Measurements from ENCODE around the gene ZSCAN5B. TPM values are rescaled to one million over a fixed set of nuclear protein-coding genes. Genes with fewer than 3 reads are reported as not detected.

The ZSCAN5B gene
- total RNA-seq, 2 donors from 2014 or later, result 0.24 TPM; not detected in 1

GRCh38 chr19:56145698-56146097, 51.9 kb downstream of the ZSCAN5B start:
- H3K4me1 Mint-ChIP-seq, result peaks cover 18% of the 10 kb centered on the region
- peaks cover 37% of the 10 kb centered on the region for H3K36me3 Mint-ChIP-seq (ENCODE audit: low read depth)
- H3K4me3 Mint-ChIP-seq, result no peak overlapping the region
- no peaks in the 10 kb centered on the region for H3K27me3 Mint-ChIP-seq
- H3K9me3 Mint-ChIP-seq, result no peaks in the 10 kb centered on the region
- no peak overlapping the region for H3K27ac Mint-ChIP-seq
- ATAC-seq (replicated peaks), result no peak

DNA sequence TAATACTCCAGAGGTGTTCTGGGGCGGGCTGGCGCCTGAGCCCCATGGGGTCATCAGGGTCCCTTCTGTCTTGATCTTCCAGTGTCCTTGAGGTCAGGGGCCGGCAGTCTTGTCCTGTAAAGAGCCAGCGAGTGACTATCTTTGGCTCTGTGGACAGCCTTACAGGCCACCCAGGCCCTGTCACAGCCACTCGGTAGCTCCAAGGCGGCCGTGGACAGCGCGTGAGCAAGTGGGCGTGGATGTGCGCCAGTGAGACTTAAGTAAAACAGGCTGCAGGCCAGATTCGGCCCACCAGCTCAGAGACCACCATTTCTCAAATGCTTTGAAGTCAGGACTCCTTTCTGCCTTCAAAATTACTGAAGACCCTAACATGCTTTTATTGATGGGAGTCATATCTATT, 52.8 kb downstream of the ZSCAN5B start:
- no peak overlapping the region for H3K27ac Mint-ChIP-seq
- H3K4me3 Mint-ChIP-seq, result no peak overlapping the region
- H3K9me3 Mint-ChIP-seq, result no peaks in the 10 kb centered on the region
- H3K36me3 Mint-ChIP-seq (ENCODE audit: low read depth), result peaks cover 31% of the 10 kb centered on the region
- no peaks in the 10 kb centered on the region for H3K27me3 Mint-ChIP-seq
- ATAC-seq (replicated peaks), result no peak
- H3K4me1 Mint-ChIP-seq, result peaks cover 20% of the 10 kb centered on the region

- Mint-ChIP-seq H3K9me3 (no peaks in the 10 kb centered on the region), H3K27me3 (no peaks in the 10 kb centered on the region), H3K27ac (peak overlapping the region; percentile 52), H3K4me1 (peaks cover 21% of the 10 kb centered on the region), H3K36me3 (ENCODE audit: low read depth) (peaks cover 26% of the 10 kb centered on the region), H3K4me3 (no peak overlapping the region)
- no peak for ATAC-seq (replicated peaks)
Measured at GRCh38 chr19:56144376-56144775, 53.2 kb downstream of the ZSCAN5B start.

DNA sequence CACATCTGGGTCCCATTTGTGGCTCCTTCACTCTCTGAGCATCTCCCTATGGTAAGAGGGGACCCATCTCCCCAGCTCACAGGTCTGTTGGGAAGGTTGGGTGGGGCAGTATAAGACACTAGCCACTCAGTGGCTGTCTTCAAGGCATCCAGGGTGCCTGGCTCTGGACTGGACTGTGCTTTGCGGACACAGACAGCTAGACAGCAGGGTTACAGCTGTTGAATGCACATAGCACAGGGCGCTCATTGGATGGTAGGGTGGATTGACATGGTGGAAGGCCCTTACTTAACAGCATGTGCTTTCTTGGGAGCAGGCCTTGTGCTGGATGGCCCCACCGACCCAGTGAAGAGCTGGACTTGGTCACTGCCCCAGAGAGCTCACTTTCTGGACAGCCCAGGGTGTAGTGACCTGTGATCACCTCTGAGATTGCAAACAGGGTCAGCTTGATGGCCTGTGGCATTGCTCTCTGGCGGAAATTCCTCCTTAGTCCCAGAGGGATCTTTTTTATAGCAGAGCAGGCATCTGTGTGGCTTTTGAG, 54.6 kb downstream of the ZSCAN5B start:
- Mint-ChIP-seq H3K27ac (peak overlapping the region; percentile 52), H3K27me3 (no peaks in the 10 kb centered on the region), H3K4me1 (peaks cover 21% of the 10 kb centered on the region), H3K36me3 (ENCODE audit: low read depth) (peaks cover 17% of the 10 kb centered on the region), H3K9me3 (no peaks in the 10 kb centered on the region), H3K4me3 (peak overlapping the region; percentile 98)
- ATAC-seq (replicated peaks), result no peak

DNA sequence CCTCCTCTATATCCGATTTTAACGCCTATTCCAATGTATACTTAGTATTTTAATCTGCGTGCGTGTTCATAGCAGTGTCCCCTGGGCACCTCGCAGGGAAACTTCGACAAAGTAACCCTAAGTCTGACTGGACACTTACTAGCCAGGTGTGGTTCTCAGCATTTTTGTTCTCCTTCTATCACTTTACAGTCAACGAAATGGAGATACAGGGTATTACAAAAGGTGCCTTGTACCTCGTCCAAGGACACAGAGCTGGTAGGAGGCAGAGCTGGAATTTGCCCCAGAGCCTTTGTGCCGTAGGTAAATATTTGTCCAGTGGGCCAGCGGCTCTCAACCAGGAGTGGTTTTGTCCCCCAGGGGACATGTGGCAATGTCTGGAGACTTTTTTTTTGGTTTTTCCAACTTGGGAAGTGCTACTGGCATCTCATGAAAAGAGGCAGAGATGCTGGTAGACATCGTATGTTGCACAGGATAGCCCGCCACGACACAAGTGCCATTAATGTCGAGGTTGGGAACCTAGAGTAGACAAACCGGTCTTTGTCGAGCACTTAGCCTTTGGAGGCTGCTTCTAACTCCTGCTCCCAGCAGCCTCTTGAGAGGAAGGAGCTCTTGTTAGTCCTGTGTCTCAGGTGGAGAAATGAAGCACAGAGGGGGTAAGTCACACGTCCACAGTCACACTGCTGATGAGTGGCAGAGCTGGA, 55.3 kb downstream of the ZSCAN5B start:
- peaks cover 21% of the 10 kb centered on the region for H3K4me1 Mint-ChIP-seq
- H3K4me3 Mint-ChIP-seq, result peak overlapping the region; percentile 98
- peaks cover 12% of the 10 kb centered on the region for H3K36me3 Mint-ChIP-seq (ENCODE audit: low read depth)
- H3K9me3 Mint-ChIP-seq, result no peaks in the 10 kb centered on the region
- H3K27ac Mint-ChIP-seq, result peak overlapping the region; percentile 98
- no peak for ATAC-seq (replicated peaks)
- H3K27me3 Mint-ChIP-seq, result no peaks in the 10 kb centered on the region

DNA sequence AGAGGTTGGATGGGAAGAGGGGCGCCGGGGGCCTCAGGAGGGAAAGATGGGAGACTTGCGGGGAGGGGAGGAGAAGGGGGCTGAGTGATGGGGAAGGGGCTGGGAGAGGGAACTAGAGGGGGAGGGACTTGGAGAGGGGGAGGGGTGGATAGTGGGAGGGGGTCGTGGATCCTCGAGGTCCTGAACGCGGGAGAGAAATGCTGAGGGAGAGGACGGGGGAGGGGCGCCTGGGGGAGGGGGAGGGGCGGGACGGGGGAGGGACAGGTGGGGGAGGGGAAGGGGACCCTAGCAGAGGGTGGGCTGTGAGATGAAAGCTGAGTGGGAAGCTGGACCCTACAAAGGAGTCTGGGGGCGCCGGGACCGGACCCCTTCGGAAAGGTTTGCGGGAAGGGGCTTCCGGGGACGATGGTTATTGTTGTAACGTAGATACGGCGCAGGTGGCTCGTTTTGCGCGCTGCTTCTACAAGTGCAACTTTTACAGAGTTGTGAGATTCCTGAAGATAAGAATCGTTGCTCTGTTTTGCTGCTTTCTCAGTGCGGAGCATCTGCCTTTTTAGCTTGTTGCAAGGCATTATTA, 56.1 kb downstream of the ZSCAN5B start:
- Mint-ChIP-seq H3K27ac (peak overlapping the region; percentile 98), H3K4me3 (peak overlapping the region; percentile 98), H3K9me3 (no peaks in the 10 kb centered on the region), H3K4me1 (peaks cover 21% of the 10 kb centered on the region), H3K36me3 (ENCODE audit: low read depth) (peaks cover 11% of the 10 kb centered on the region), H3K27me3 (no peaks in the 10 kb centered on the region)
- ATAC-seq (replicated peaks), result no peak

DNA sequence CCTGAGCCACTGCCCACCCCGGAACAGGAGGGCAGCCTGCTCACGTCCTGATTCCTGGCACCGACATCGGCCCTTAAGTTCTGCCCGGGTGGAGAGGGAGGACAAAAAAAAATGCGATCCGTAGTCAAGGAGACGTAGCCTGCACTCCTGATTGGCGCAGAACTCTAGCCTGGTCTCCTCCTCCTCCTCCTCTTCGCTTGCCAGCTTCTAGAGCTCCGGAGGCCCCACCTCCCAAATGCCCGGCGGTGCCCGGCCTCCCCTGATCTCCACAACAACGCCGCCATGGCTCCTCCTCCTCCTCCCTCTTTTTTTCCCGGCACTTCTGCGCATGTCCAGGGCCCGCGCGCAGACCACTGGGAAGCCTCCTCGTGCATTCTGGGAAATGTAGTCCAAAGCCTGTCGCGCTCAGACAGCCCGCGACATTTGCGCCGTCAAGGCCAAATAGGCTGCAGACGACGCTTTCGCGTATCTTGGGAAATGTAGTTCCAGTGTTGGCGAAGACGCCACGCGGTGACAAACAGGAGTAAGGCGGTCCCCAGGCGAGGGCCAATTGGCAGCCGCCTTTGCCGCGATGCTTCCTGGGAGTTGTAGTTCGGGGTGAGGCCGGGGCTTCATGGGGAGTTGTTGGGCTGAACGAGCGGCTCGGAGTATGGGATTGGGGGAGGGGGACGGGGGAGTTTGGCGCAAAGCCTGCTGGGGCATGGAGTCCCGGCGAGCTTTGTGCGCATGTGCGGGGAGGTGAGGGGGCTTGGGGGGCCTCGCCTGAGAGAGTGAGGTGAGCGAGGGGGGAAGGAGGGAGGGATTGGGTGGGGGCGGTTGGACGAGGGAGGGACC, 56.8 kb downstream of the ZSCAN5B start, which contains the start of gene ZNF444:
ZNF444 (plus strand) TSS at position 705 of the 834 bp plus-strand sequence. CDS start 5,625 bp downstream, outside the sequence.
- Mint-ChIP-seq H3K36me3 (ENCODE audit: low read depth) (peaks cover 5% of the 10 kb centered on the region), H3K4me1 (peaks cover 21% of the 10 kb centered on the region)
- ATAC-seq (replicated peaks), result peak; percentile 92

GRCh38 chr19:56139847-56140582, 57.6 kb downstream of the ZSCAN5B start:
- Mint-ChIP-seq H3K9me3 (no peaks in the 10 kb centered on the region), H3K4me3 (peak overlapping the region; percentile 98), H3K4me1 (peaks cover 21% of the 10 kb centered on the region), H3K27ac (peak overlapping the region; percentile 98), H3K36me3 (ENCODE audit: low read depth) (peaks cover 5% of the 10 kb centered on the region), H3K27me3 (no peaks in the 10 kb centered on the region)
- ATAC-seq (replicated peaks), result no peak

More for the DNA sequence above, 56.8 kb downstream of the ZSCAN5B start, which contains the start of gene ZNF444:
- Mint-ChIP-seq H3K27me3 (no peaks in the 10 kb centered on the region), H3K9me3 (no peaks in the 10 kb centered on the region), H3K27ac (peak within 1 kb of the TSS; percentile 98), H3K4me3 (peak within 1 kb of the TSS; percentile 98)

Other genes with a start within 250 kb of the ZSCAN5B start
- gene NLRP8, start 250.0 kb downstream of the ZSCAN5B start, total RNA-seq, result not detected
- not detected for gene NLRP5, start 211.0 kb downstream of the ZSCAN5B start, total RNA-seq
- gene ZNF787, start 76.5 kb downstream of the ZSCAN5B start, total RNA-seq, result 10 to 100 TPM; 27.8 to 33.2 TPM
- gene ZNF444, start 56.5 kb downstream of the ZSCAN5B start, total RNA-seq, result 10 to 100 TPM; 22.8 to 29.2 TPM
- not detected for gene GALP, start 21.8 kb downstream of the ZSCAN5B start, total RNA-seq
- not detected for gene ZSCAN5C, start 4.5 kb upstream of the ZSCAN5B start, total RNA-seq
- gene EDDM13, start 75.0 kb upstream of the ZSCAN5B start, total RNA-seq, result 1 to 10 TPM; 1.0 TPM
- 10 to 100 TPM; 11.6 to 13.7 TPM for gene ZSCAN5A, start 117.1 kb upstream of the ZSCAN5B start, total RNA-seq
- gene ZNF582, start 195.8 kb upstream of the ZSCAN5B start, total RNA-seq, result 1 to 10 TPM; 1.1 to 1.9 TPM
- gene ZNF583, start 206.5 kb upstream of the ZSCAN5B start, total RNA-seq, result 1 to 10 TPM; 3.6 to 3.8 TPM

Data from activated T-helper 17 cell treated with anti-CD3 and anti-CD28 coated beads, Interleukin-2, amount 50 U/mL, for 72 hours (primary cell).